Hypothalamus (tissue), 51 donors: Measurements from ENCODE around the gene BIRC5.
A peak's percentile ranks its signal among the peaks of the same experiment; 100 is the strongest.

Source experiments
- DNase-seq, 51 donors: peaks; one replicate each; lab custom pipeline; 2025; lab: John Stamatoyannopoulos, UW

Gene BIRC5

GRCh38 chr17:78182504-78182903 lies 31.5 kb upstream of the BIRC5 start:
- DNase-seq: no peak

- DNase-seq: no peak
Observed at GRCh38 chr17:78183916-78184315, 30.1 kb upstream of the BIRC5 start.

GRCh38 chr17:78184351-78184750 lies 29.7 kb upstream of the BIRC5 start:
- no peak for DNase-seq

- DNase-seq: no peak
Observed at GRCh38 chr17:78184868-78185267, 29.2 kb upstream of the BIRC5 start.

GRCh38 chr17:78185981-78186691 lies 27.9 kb upstream of the BIRC5 start:
- DNase-seq: no peak

- peak; percentile 27 to 97 (median 91) for DNase-seq
Observed at GRCh38 chr17:78186692-78187595, 27.1 kb upstream of the BIRC5 start, which contains the start of the genes AFMID and TK1. AFMID (plus strand) TSS chr17:78187362; CDS start chr17:78187371, 9 bp downstream. TK1 (minus strand) TSS chr17:78187052; CDS start chr17:78186994, 58 bp downstream.

- no peak for DNase-seq
Observed at GRCh38 chr17:78196716-78197115, 17.3 kb upstream of the BIRC5 start.

GRCh38 chr17:78197147-78197832 lies 16.8 kb upstream of the BIRC5 start:
- DNase-seq: peak in 17 of 51 donors; percentile 8 to 62 (median 26)

- no peak for DNase-seq
Observed at GRCh38 chr17:78200451-78200850, 13.6 kb upstream of the BIRC5 start.

GRCh38 chr17:78202666-78203065 lies 11.4 kb upstream of the BIRC5 start:
- no peak for DNase-seq

- DNase-seq: no peak
Observed at GRCh38 chr17:78204387-78205123, 9.5 kb upstream of the BIRC5 start.

GRCh38 chr17:78205124-78205775 lies 8.8 kb upstream of the BIRC5 start:
- DNase-seq: no peak

GRCh38 chr17:78206298-78206697 lies 7.8 kb upstream of the BIRC5 start:
- no peak for DNase-seq

- peak in 1 of 51 donors; percentile 15 for DNase-seq
Observed at GRCh38 chr17:78208486-78208885, 5.6 kb upstream of the BIRC5 start.

GRCh38 chr17:78210111-78210510 lies 3.9 kb upstream of the BIRC5 start:
- no peak for DNase-seq

GRCh38 chr17:78211032-78211431 lies 3.0 kb upstream of the BIRC5 start:
- DNase-seq: no peak

GRCh38 chr17:78214706-78215061 lies 631 bp downstream of the BIRC5 start:
- no peak for DNase-seq

- no peak for DNase-seq
Observed at GRCh38 chr17:78219396-78220150, 5.5 kb downstream of the BIRC5 start.

- DNase-seq: no peak
Observed at GRCh38 chr17:78223061-78223460, 9.0 kb downstream of the BIRC5 start.
